ENCODE results near the gene CRIP2. TPM values are rescaled to one million over a fixed set of nuclear protein-coding genes. Genes with fewer than 3 reads are reported as not detected.

The CRIP2 gene
- total and polyA plus RNA-seq, 2 donors (not counting 1 experiment from before 2014, with no cell fraction given): 6.0 to 81.6 TPM

DNA sequence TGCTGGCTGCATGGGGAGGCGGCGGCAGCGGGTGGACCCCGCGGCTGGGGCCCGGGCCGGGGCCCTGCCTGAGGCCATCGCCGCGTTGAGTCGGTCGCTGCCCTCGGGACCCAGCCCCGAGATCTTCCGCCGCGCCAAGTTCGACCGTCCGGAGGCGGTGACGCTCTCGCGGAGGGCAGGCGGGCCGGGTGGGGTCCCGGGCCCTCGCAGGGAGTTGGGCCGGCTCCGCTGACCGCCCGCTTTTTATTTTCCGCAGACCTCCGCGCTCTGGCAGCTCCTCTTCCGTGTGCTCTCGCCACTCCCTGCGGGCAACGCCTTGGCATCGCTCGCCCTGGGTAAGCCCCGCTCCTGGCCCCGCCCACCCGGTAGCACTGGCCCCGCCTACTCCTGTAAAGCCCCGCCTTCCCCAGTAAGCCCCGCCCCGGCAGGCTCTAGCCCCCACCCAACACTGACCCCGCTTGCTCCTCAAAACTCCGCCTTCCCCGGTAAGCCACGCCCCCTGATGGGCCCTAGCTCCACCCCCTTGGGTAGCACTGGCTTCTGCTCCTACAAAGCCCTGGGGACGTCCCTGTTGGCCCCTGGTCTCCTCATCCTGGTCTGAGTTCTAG, 16.8 kb downstream of the CRIP2 start:
- peak; percentile 9 for ATAC-seq (ENCODE audit: low read depth)
- Histone ChIP-seq H3K27ac (ENCODE audit: low read length in 2 of 2) (peak overlapping the region; percentile 80 to 96), H4K20me1 (ENCODE audit: control insufficient read depth, insufficient read depth, low read length, poor library complexity, severe bottlenecking) (peaks cover 26% of the 10 kb centered on the region), H2AFZ (ENCODE audit: insufficient read depth, low read depth, low read length, poor library complexity, severe bottlenecking) (peak overlapping the region; percentile 72), H3K4me3 (ENCODE audit: control extremely low read depth in 1 of 5, extremely low read depth in 1 of 5, insufficient read depth in 1 of 5, low read depth in 2 of 5, low read length in 4 of 5) (peak overlapping the region in 4 of 5 experiments; percentile 61 to 89 (median 70)), H3K9me3 (ENCODE audit: control extremely low read depth in 1 of 3, control insufficient read depth in 2 of 3, insufficient read depth in 1 of 3, low read length in 2 of 3) (no peaks in the 10 kb centered on the region), H3K27me3 (replicated peaks in 1 of 4; ENCODE audit: control extremely low read depth in 1 of 4, control insufficient read depth in 3 of 4, insufficient read depth in 4 of 4, low read length in 3 of 4) (no peaks in the 10 kb centered on the region), H3K4me1 (ENCODE audit: control insufficient read depth in 2 of 2, insufficient read depth in 2 of 2, low read length in 2 of 2) (peaks cover 29 to 42% of the 10 kb centered on the region in 2 donors), H3K79me2 (ENCODE audit: control insufficient read depth, insufficient read depth, low read length) (peaks cover 9% of the 10 kb centered on the region), H3K36me3 (replicated peaks in 1 of 2; ENCODE audit: control extremely low read depth in 1 of 2, control insufficient read depth in 1 of 2, extremely low read depth in 1 of 2, insufficient read depth in 2 of 2, low read length in 1 of 2) (peaks cover 0 to 9% of the 10 kb centered on the region in 2 experiments), H3K9ac (ENCODE audit: low read length) (peak overlapping the region; percentile 86), H3K4me2 (replicated peaks; ENCODE audit: low read depth, low read length, poor library complexity, severe bottlenecking) (peak overlapping the region; percentile 100)
- Mint-ChIP-seq H3K27ac (peak overlapping the region; percentile 97), H3K4me1 (peaks cover 29% of the 10 kb centered on the region), H3K27me3 (no peaks in the 10 kb centered on the region), H3K9me3 (ENCODE audit: insufficient read depth) (no peaks in the 10 kb centered on the region), H3K4me3 (peak overlapping the region; percentile 90)
- WGBS (ENCODE audit: insufficient coverage): under 1% methylated on average over 50 of the region's 53 CpGs
- intact Hi-C loops (cut with micrococcal nuclease): loop anchor here (1.0 to 5.0 kb wide), 7 partner anchors 17 to 399 kb away; partner anchors contain the start of genes CRIP2 and PACS2
- peak; percentile 88 for DNase-seq
- ChIA-PET POLR2A (interaction anchor here (0.6 to 1.0 kb wide), 5 partner anchors 8 to 945 kb away, joined by 3 to 12 read pairs (median 4); no protein-coding TSS in a partner anchor), CTCF (interaction anchor here (0.6 to 4.5 kb wide), 6 partner anchors 9 to 121 kb away, joined by 3 to 121 read pairs (median 7); no protein-coding TSS in a partner anchor)
- TF ChIP-seq, protein P1, sequence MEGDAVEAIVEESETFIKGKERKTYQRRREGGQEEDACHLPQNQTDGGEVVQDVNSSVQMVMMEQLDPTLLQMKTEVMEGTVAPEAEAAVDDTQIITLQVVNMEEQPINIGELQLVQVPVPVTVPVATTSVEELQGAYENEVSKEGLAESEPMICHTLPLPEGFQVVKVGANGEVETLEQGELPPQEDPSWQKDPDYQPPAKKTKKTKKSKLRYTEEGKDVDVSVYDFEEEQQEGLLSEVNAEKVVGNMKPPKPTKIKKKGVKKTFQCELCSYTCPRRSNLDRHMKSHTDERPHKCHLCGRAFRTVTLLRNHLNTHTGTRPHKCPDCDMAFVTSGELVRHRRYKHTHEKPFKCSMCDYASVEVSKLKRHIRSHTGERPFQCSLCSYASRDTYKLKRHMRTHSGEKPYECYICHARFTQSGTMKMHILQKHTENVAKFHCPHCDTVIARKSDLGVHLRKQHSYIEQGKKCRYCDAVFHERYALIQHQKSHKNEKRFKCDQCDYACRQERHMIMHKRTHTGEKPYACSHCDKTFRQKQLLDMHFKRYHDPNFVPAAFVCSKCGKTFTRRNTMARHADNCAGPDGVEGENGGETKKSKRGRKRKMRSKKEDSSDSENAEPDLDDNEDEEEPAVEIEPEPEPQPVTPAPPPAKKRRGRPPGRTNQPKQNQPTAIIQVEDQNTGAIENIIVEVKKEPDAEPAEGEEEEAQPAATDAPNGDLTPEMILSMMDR (IDR thresholded peaks at IDR 0.05): no peak
- no peak for TF ChIP-seq EZH2 (IDR thresholded peaks at IDR 0.05; ENCODE audit: borderline replicate concordance, insufficient read depth, low read depth, low read length, poor library complexity, severe bottlenecking)

Measured in B cell (primary cell).